ENCODE data around the gene RNF175. TPM values are rescaled to one million over a fixed set of nuclear protein-coding genes. Genes with fewer than 3 reads are reported as not detected.
A peak's percentile ranks its signal among the peaks of the same experiment; 100 is the strongest.

RNF175 gene
- under 1 TPM in 1 of 6 donors, not detected in 5; 0.69 TPM for polyA plus RNA-seq (ENCODE audit: low read depth in 6 of 6)

DNA sequence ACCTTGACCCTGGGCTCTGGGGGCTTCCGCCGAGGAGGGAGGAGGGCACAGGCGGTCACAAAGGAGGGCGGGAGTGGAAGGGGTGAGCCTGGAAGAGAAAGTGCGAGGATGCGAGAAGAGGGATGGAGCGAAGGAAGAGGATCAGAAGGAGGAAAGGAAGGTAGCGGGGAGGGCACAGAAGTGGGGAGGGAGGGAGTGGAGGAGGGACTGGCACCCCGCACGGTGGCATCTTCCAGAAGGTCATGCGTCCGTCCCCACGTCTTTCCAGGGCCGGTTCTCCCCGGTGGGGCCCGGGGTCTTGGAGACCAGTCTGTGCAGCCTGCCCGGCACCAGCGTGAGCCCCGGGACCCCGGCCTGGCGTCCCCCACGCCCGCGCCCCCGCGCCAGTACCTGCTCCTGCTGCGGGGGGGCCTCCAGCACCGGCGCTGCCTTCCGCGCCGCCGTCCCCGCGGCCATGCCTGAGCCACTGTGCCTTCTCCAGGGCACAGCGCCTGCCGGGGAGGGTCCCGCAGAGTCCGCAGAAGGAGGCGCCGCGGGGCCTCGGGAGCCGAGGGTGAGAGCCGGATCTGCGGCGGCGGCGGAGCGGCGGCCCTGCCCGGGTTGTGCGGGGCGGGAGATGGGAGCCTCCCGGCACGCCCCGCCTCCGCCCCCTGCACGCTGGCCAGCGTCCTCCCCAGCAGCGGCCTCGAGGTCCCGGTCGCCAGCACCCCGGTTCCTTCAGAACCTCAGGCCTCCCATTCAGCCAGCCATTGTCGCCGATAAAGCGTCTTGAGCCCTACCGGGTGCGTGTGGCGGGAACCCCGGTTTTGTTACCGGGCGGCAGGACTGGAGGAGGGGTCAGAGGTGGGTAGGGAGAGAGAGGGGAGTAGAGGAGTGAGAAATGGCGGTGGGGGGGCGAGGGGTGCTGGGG is at the start of gene RNF175:
TSS of gene RNF175 (minus strand) at position 618 of the 910 bp plus-strand sequence. CDS start at position 456, 162 bp downstream.
- H3K4me1 Mint-ChIP-seq: peaks cover 0 to 12% (median 4%) of the 10 kb centered on the region in 3 donors
- peaks cover 0 to 5% (median 0%) of the 10 kb centered on the region in 7 donors for H3K9me3 Mint-ChIP-seq
- DNase-seq (no peak), ATAC-seq (ENCODE audit: low read depth in 2 of 2) (peak; percentile 28 to 37)
- peak within 1 kb of the TSS; percentile 15 to 87 (median 68) for H3K4me3 Mint-ChIP-seq
- peak within 1 kb of the TSS in 1 of 6 donors; percentile 42 for H3K27ac Mint-ChIP-seq
- H3K27me3 Mint-ChIP-seq: peaks cover 52 to 67% (median 56%) of the 10 kb centered on the region in 3 donors
- peaks cover 0 to 4% of the 10 kb centered on the region in 2 donors for H3K36me3 Mint-ChIP-seq

GRCh38 chr4:153809307-153809706 is 49.5 kb upstream of the RNF175 start:
- DNase-seq (no peak), ATAC-seq (ENCODE audit: low read depth in 2 of 2) (no peak)
- peaks cover 0 to 13% (median 2%) of the 10 kb centered on the region in 7 donors for H3K9me3 Mint-ChIP-seq
- peaks cover 11 to 28% (median 23%) of the 10 kb centered on the region in 3 donors for H3K27me3 Mint-ChIP-seq
- H3K27ac Mint-ChIP-seq: no peak overlapping the region
- H3K36me3 Mint-ChIP-seq: no peaks in the 10 kb centered on the region
- no peak overlapping the region for H3K4me3 Mint-ChIP-seq
- H3K4me1 Mint-ChIP-seq: peaks cover 0 to 3% (median 0%) of the 10 kb centered on the region in 3 donors

DNA sequence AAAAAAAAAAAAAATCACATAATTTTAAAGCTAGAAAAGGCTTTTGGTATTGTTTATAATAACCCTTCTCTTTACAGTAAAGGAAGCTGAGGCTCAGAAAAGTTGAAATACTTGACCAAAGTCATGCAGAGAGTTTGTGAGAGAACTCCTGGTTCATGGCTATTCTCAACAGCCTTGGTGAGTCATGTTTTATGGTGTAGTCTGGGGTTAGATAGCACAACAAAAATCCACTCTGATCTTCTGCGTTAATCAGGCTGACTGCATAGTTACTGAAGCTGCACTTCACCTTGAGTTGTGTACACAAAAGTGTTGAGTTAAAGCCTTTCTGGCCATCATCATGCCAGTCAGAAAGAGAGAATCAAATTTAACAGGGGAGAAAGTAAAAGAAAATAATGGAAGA is 48.4 kb upstream of the RNF175 start:
- ATAC-seq (ENCODE audit: low read depth in 2 of 2) (no peak), DNase-seq (no peak)
- Mint-ChIP-seq H3K27ac (no peak overlapping the region), H3K36me3 (no peaks in the 10 kb centered on the region), H3K4me3 (no peak overlapping the region), H3K9me3 (peaks cover 0 to 13% (median 2%) of the 10 kb centered on the region in 7 donors), H3K4me1 (peaks cover 0 to 3% (median 0%) of the 10 kb centered on the region in 3 donors), H3K27me3 (peaks cover 11 to 37% (median 23%) of the 10 kb centered on the region in 3 donors)

DNA sequence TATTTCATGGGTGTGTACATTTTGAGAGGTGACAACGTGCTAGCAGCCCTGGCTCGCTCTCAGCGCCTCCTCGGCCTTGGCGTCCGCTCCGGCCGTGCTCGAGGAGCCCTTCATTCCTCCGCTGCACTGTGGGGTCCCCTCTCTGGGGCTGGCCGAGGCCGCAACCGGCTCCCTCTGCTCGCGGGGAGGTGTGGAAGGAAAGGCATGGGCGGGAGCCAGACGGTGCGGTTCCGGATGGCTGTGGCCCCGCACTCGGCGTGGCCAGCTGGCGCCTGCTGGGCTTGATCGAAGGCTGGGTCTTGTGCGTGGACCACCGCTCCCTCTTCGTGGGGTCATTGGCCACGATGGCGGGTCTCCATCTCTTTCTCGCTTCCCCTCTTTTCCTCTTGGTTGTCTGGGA is 46.2 kb upstream of the RNF175 start:
- peaks cover 0 to 3% (median 0%) of the 10 kb centered on the region in 3 donors for H3K4me1 Mint-ChIP-seq
- no peak overlapping the region for H3K4me3 Mint-ChIP-seq
- ATAC-seq (ENCODE audit: low read depth in 2 of 2) (no peak), DNase-seq (no peak)
- no peaks in the 10 kb centered on the region for H3K36me3 Mint-ChIP-seq
- H3K27ac Mint-ChIP-seq: no peak overlapping the region
- peaks cover 0 to 13% (median 2%) of the 10 kb centered on the region in 7 donors for H3K9me3 Mint-ChIP-seq
- H3K27me3 Mint-ChIP-seq: peaks cover 11 to 38% (median 34%) of the 10 kb centered on the region in 3 donors

- peaks cover 11 to 38% (median 34%) of the 10 kb centered on the region in 3 donors for H3K27me3 Mint-ChIP-seq
- no peaks in the 10 kb centered on the region for H3K4me1 Mint-ChIP-seq
- no peak for DNase-seq
- no peak overlapping the region for H3K4me3 Mint-ChIP-seq
- no peak overlapping the region for H3K27ac Mint-ChIP-seq
- H3K36me3 Mint-ChIP-seq: no peaks in the 10 kb centered on the region
- no peak for ATAC-seq (ENCODE audit: low read depth in 2 of 2)
- peaks cover 0 to 13% (median under 1%) of the 10 kb centered on the region in 7 donors for H3K9me3 Mint-ChIP-seq
Measured at GRCh38 chr4:153804722-153805121, 44.9 kb upstream of the RNF175 start.

- no peak overlapping the region for H3K27ac Mint-ChIP-seq
- ATAC-seq (ENCODE audit: low read depth in 2 of 2) (no peak), DNase-seq (no peak)
- H3K36me3 Mint-ChIP-seq: no peaks in the 10 kb centered on the region
- H3K4me3 Mint-ChIP-seq: no peak overlapping the region
- no peaks in the 10 kb centered on the region for H3K4me1 Mint-ChIP-seq
- H3K9me3 Mint-ChIP-seq: no peaks in the 10 kb centered on the region
- H3K27me3 Mint-ChIP-seq: peaks cover 44 to 59% (median 59%) of the 10 kb centered on the region in 3 donors
Measured at GRCh38 chr4:153799694-153800074, 39.9 kb upstream of the RNF175 start.

DNA sequence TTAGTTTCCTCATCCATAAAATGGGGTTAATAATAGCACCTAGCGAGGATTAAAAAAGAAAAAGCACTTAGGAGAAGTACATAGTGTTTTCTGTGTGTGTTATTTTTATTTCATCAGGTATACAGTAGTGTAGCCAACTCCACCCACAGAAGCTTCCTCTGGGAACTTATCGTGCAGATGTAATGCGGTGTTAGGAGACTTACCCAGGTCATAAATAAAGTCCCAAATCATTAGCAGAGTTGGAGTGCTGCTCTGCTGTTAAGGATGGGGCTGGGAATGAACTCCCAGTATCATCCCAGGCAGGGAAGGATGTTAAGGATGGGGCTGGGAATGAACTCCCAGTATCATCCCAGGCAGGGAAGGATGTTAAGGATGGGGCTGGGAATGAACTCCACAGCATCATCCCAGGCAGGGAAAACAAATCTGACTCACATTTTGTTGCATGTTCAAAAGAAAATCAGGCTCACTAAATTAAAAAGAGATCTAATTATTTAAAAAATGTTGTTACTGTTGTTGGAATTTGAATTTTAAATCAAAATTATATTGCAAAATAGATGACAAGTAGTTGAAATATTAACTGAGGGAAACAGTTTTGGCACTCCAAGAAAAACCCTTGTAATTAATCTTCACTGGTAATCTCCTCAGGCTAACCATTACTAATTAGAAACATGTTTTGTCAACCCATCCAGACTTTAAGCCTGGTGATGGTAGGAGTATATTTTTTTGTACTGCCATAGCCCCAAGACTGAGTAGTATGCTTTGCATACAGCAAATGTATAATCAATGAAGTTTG is 39.3 kb upstream of the RNF175 start:
- Mint-ChIP-seq H3K27ac (no peak overlapping the region), H3K36me3 (no peaks in the 10 kb centered on the region), H3K4me3 (no peak overlapping the region), H3K4me1 (no peaks in the 10 kb centered on the region), H3K9me3 (no peaks in the 10 kb centered on the region), H3K27me3 (peaks cover 50 to 65% (median 59%) of the 10 kb centered on the region in 3 donors)
- DNase-seq (no peak), ATAC-seq (ENCODE audit: low read depth in 2 of 2) (no peak)

DNA sequence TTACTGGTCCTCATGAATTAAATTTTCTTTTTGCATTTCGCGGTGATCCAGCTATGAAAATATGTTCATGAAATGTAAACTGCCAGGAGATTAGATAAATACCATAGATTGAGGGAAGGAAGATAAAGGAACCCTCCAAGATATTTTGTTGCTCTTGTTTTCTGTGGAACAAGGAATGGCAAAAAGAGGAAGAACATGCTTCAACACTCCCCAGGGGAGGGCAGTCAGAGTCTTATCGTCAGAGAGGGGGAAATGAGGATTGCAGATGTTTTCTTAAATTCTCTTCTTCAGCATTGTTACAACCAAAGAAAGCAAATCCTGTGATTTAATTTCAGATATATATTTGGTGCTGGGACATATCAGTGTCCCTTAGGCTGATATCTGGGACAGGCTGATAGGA is 38.6 kb upstream of the RNF175 start:
- ATAC-seq (ENCODE audit: low read depth in 2 of 2) (no peak), DNase-seq (no peak)
- Mint-ChIP-seq H3K27me3 (peaks cover 57 to 68% (median 61%) of the 10 kb centered on the region in 3 donors), H3K9me3 (no peaks in the 10 kb centered on the region), H3K27ac (no peak overlapping the region), H3K4me1 (no peaks in the 10 kb centered on the region), H3K4me3 (no peak overlapping the region), H3K36me3 (no peaks in the 10 kb centered on the region)

DNA sequence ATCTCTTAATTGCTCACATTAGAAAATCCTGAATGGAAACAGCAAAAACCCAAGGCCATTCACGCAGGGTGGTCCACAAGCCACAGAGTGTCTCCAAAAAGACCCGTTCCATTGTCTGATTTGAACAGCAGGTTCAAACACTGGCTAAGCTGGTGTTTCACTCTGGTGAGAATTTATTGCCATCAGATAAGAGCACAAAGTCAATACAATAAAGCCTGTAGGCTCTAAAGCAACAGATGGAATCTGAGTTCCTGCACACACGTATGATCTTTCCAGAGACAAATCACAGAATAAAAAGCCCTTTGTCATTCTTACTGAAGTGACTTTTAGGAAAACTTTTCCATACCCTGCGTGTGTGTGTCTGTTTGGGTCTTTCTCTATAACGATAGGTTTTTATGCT is 34.2 kb upstream of the RNF175 start:
- ATAC-seq (ENCODE audit: low read depth in 2 of 2) (no peak), DNase-seq (no peak)
- peaks cover 23 to 40% (median 36%) of the 10 kb centered on the region in 3 donors for H3K4me1 Mint-ChIP-seq
- no peaks in the 10 kb centered on the region for H3K36me3 Mint-ChIP-seq
- H3K27me3 Mint-ChIP-seq: peaks cover 78 to 95% (median 92%) of the 10 kb centered on the region in 3 donors
- no peaks in the 10 kb centered on the region for H3K9me3 Mint-ChIP-seq
- peak overlapping the region in 2 of 8 donors; percentile 9 to 26 for H3K4me3 Mint-ChIP-seq
- no peak overlapping the region for H3K27ac Mint-ChIP-seq

DNA sequence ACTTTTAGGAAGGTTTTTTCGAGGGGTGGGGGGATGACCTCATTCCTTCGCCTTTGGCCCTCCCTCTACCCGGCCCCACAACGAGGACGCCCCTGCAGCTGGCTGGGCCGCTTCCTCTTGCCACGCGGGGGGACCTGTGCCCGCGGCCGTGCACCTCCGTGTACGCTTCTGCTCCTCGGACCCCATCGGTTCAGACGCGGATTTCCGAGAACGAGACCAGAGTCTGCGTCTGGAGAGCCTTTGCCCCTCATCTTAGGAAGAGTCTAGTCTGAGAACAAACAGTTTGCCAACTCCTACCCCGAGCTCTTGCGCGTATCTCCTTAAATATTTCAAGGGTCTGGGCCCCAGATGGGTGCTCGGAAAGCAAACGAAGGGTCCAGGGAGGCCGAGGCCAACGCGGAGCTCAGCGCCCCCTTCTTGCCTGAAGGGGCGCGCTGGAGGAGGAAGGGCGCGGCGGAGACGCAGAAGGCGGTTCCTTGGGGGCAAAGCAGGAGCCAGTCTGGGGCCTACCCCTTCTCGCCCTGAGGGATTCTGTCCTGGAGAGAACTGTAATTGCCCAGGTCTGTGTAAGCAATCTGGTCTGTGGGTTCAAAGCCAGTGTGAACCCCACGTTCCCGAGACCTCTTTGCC is 32.9 kb upstream of the RNF175 start:
- Mint-ChIP-seq H3K27ac (peak overlapping the region in 2 of 6 donors; percentile 22 to 47), H3K9me3 (no peaks in the 10 kb centered on the region), H3K4me3 (peak overlapping the region in 7 of 8 donors; percentile 80 to 91 (median 86)), H3K36me3 (peaks cover 0 to 7% of the 10 kb centered on the region in 2 donors), H3K27me3 (peaks cover 82 to 95% (median 94%) of the 10 kb centered on the region in 3 donors), H3K4me1 (peaks cover 31 to 51% (median 47%) of the 10 kb centered on the region in 3 donors)
- DNase-seq (no peak), ATAC-seq (ENCODE audit: low read depth in 2 of 2) (peak; percentile 12 to 26)

DNA sequence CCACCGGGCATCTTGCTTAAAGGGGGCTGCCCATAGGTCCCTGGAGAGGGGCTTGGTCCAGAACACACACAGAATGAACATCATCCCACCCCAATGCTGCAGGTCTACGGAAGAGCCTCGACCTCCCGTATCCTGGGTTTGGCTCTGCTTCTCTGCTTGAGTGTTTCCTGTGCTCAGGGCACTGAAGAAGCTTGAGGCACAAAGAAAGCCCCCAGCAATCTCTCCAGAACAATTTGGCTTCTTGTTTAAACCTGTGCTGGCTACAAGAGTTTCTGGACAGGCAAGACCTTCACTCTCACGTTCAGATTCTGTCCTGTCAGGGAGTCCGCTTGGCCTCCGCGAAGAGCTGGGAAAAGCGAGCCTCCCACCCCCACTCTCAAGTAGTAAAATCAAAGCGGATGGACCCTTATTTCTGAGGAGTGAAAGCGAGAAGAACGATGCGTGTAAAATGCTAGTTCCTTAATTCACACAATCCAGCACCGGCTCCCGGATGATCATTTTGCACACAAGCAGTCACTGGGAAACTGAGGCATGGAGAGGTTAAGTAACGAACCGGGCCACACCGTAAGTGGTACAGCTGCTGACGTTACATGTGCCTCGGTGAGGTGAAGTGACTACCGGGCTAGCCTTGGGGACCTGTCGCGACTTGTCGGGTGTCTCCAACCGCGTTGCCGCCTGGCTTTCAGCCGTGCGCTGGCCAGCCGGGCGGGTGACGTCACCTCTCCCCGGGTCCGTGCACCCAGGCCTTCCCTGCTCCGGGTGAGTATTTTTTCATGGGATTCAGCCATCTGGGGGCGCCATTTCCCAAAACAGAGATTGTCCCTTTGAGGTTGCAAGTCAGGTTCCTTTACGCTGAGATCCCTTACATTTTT is 32.2 kb upstream of the RNF175 start:
- H3K36me3 Mint-ChIP-seq: peaks cover 0 to 7% of the 10 kb centered on the region in 2 donors
- peak overlapping the region; percentile 47 to 91 (median 86) for H3K4me3 Mint-ChIP-seq
- H3K27ac Mint-ChIP-seq: no peak overlapping the region
- no peak for DNase-seq
- H3K4me1 Mint-ChIP-seq: peaks cover 31 to 53% (median 50%) of the 10 kb centered on the region in 3 donors
- H3K9me3 Mint-ChIP-seq: no peaks in the 10 kb centered on the region
- ATAC-seq (ENCODE audit: low read depth in 2 of 2): peak in 1 of 2 donors; percentile 8
- peaks cover 83 to 96% (median 95%) of the 10 kb centered on the region in 3 donors for H3K27me3 Mint-ChIP-seq

DNA sequence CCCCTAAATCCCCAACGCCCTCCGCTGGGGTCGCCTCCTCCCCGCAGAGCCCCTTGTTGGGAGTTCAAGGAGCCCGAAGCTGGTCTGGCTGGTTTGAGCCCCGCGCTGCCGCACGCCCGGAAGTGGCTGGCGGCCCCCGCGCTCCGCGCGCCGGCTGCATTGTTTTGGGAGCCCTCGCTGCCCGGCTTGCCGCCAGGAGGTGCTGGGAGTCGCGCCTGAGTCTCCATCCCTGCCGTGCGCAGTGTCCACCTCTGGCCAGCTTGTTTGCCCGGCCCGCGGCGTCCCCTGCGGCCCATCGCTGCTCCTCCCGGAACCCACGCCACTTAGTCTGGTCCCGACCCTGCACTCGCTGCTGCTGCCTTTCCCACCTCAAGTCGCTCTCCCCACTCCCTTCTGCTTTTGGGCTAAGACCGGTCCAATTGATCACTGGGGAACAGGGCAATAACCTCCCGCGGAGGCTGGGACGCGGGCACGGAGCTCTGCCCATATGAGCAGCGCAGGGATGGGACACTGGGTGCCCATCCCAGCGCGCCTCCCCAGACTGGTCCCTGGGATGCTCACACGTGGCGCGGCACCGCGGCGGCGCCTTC is 31.2 kb upstream of the RNF175 start:
- H3K4me3 Mint-ChIP-seq: peak overlapping the region; percentile 78 to 91 (median 86)

More for the DNA sequence above, 31.2 kb upstream of the RNF175 start:
- H3K27ac Mint-ChIP-seq: peak overlapping the region in 3 of 6 donors; percentile 53 to 79 (median 59)
- no peak for DNase-seq
- peaks cover 0 to 7% of the 10 kb centered on the region in 2 donors for H3K36me3 Mint-ChIP-seq
- H3K4me1 Mint-ChIP-seq: peaks cover 31 to 53% (median 50%) of the 10 kb centered on the region in 3 donors
- H3K9me3 Mint-ChIP-seq: no peaks in the 10 kb centered on the region
- peaks cover 87 to 96% (median 94%) of the 10 kb centered on the region in 3 donors for H3K27me3 Mint-ChIP-seq
- ATAC-seq (ENCODE audit: low read depth in 2 of 2): peak; percentile 40 to 46
